Stimulated activated naive B cell treated with anti-CD40 and anti-IgM and Interleukin-4, amounts not matched to agents 10 μg/mL and 1 μg/mL and 100 μg/mL, for 72 hours (primary cell): ENCODE measurements around the gene FRMD6.

Experiments used
- ATAC-seq, 2 donors: fragments of 150-1000 bp; cut with Tn5 transposase; replicated peaks; 2 replicates each; pipeline ENCODE4 v1.10.0; 2021; ENCODE audit warnings: moderate library complexity in 1 of 2
- DNase-seq: peaks from one replicate; pipeline ENCODE4 v3.0.0; 2021
- H3K27ac Mint-ChIP-seq: one replicate; pipeline ENCODE4 v1.8.0; 2022; ENCODE audit warnings: mild to moderate bottlenecking, mixed read lengths
- H3K27me3 Mint-ChIP-seq, 2 donors: one replicate each; pipeline ENCODE4 v1.8.0; 2022; ENCODE audit warnings: mixed read lengths in 2 of 2
- H3K36me3 Mint-ChIP-seq, 2 donors: one replicate each; pipeline ENCODE4 v1.8.0; 2022; ENCODE audit warnings: mixed read lengths in 2 of 2, mild to moderate bottlenecking in 1 of 2
- H3K4me1 Mint-ChIP-seq, 2 donors: one replicate each; pipeline ENCODE4 v1.8.0; 2022; ENCODE audit warnings: mixed read lengths in 2 of 2, mild to moderate bottlenecking in 1 of 2
- H3K4me3 Mint-ChIP-seq, 2 donors: one replicate each; pipeline ENCODE4 v1.8.0; 2022; ENCODE audit warnings: mild to moderate bottlenecking in 2 of 2, mixed read lengths in 2 of 2, moderate library complexity in 1 of 2
- H3K9me3 Mint-ChIP-seq, 2 donors: one replicate each; pipeline ENCODE4 v1.8.0; 2022; ENCODE audit warnings: mixed read lengths in 2 of 2, mild to moderate bottlenecking in 1 of 2

FRMD6 gene

GRCh38 chr14:51643140-51643539 is 8.6 kb upstream of the FRMD6 start:
- no peak for ATAC-seq
- Mint-ChIP-seq H3K9me3 (no peaks in the 10 kb centered on the region), H3K4me1 (no peaks in the 10 kb centered on the region), H3K27me3 (peaks cover 15 to 29% of the 10 kb centered on the region in 2 donors), H3K4me3 (no peak overlapping the region), H3K27ac (no peak overlapping the region), H3K36me3 (no peaks in the 10 kb centered on the region)
- no peak for DNase-seq

- peaks cover 11 to 24% of the 10 kb centered on the region in 2 donors for H3K27me3 Mint-ChIP-seq
- ATAC-seq (no peak), DNase-seq (no peak)
- no peaks in the 10 kb centered on the region for H3K36me3 Mint-ChIP-seq
- no peak overlapping the region for H3K27ac Mint-ChIP-seq
- H3K9me3 Mint-ChIP-seq, result no peaks in the 10 kb centered on the region
- no peak overlapping the region for H3K4me3 Mint-ChIP-seq
- H3K4me1 Mint-ChIP-seq, result no peaks in the 10 kb centered on the region
Observed at GRCh38 chr14:51644217-51644933, 7.3 kb upstream of the FRMD6 start.

- Mint-ChIP-seq H3K9me3 (no peaks in the 10 kb centered on the region), H3K27ac (no peak overlapping the region), H3K36me3 (no peaks in the 10 kb centered on the region), H3K4me3 (no peak overlapping the region), H3K27me3 (peaks cover 13 to 19% of the 10 kb centered on the region in 2 donors), H3K4me1 (peaks cover 2 to 18% of the 10 kb centered on the region in 2 donors)
- no peak for ATAC-seq
- no peak for DNase-seq
Observed at GRCh38 chr14:51648296-51648695, 3.4 kb upstream of the FRMD6 start.

GRCh38 chr14:51650716-51651387 is 858 bp upstream of the FRMD6 start:
- no peak overlapping the region for H3K27ac Mint-ChIP-seq
- no peaks in the 10 kb centered on the region for H3K9me3 Mint-ChIP-seq
- H3K27me3 Mint-ChIP-seq, result peaks cover 25 to 29% of the 10 kb centered on the region in 2 donors
- ATAC-seq, result no peak
- H3K4me3 Mint-ChIP-seq, result peak overlapping the region; percentile 78 to 86
- no peaks in the 10 kb centered on the region for H3K36me3 Mint-ChIP-seq
- DNase-seq, result no peak
- peaks cover 2 to 18% of the 10 kb centered on the region in 2 donors for H3K4me1 Mint-ChIP-seq

- H3K27me3 Mint-ChIP-seq, result peaks cover 25 to 30% of the 10 kb centered on the region in 2 donors
- H3K4me1 Mint-ChIP-seq, result peaks cover 2 to 18% of the 10 kb centered on the region in 2 donors
- peak overlapping the region; percentile 82 to 86 for H3K4me3 Mint-ChIP-seq
- H3K36me3 Mint-ChIP-seq, result no peaks in the 10 kb centered on the region
- peak overlapping the region; percentile 31 for H3K27ac Mint-ChIP-seq
- ATAC-seq (peak; percentile 42 to 52), DNase-seq (no peak)
- no peaks in the 10 kb centered on the region for H3K9me3 Mint-ChIP-seq
Observed at GRCh38 chr14:51652168-51653078, 713 bp downstream of the FRMD6 start.

GRCh38 chr14:51653079-51653774 is 1.5 kb downstream of the FRMD6 start:
- no peaks in the 10 kb centered on the region for H3K36me3 Mint-ChIP-seq
- no peaks in the 10 kb centered on the region for H3K9me3 Mint-ChIP-seq
- ATAC-seq, result no peak
- no peak overlapping the region for H3K27ac Mint-ChIP-seq
- H3K4me3 Mint-ChIP-seq, result peak overlapping the region; percentile 82 to 86
- no peak for DNase-seq
- peaks cover 2 to 18% of the 10 kb centered on the region in 2 donors for H3K4me1 Mint-ChIP-seq
- H3K27me3 Mint-ChIP-seq, result peaks cover 28 to 35% of the 10 kb centered on the region in 2 donors

- peaks cover 33 to 39% of the 10 kb centered on the region in 2 donors for H3K27me3 Mint-ChIP-seq
- peaks cover 2 to 18% of the 10 kb centered on the region in 2 donors for H3K4me1 Mint-ChIP-seq
- no peak overlapping the region for H3K4me3 Mint-ChIP-seq
- DNase-seq (no peak), ATAC-seq (no peak)
- no peaks in the 10 kb centered on the region for H3K36me3 Mint-ChIP-seq
- H3K9me3 Mint-ChIP-seq, result no peaks in the 10 kb centered on the region
- no peak overlapping the region for H3K27ac Mint-ChIP-seq
Observed at GRCh38 chr14:51653775-51654532, 2.2 kb downstream of the FRMD6 start.

- Mint-ChIP-seq H3K27me3 (peaks cover 33 to 39% of the 10 kb centered on the region in 2 donors), H3K4me3 (no peak overlapping the region), H3K9me3 (no peaks in the 10 kb centered on the region), H3K36me3 (no peaks in the 10 kb centered on the region), H3K4me1 (peaks cover 2 to 18% of the 10 kb centered on the region in 2 donors), H3K27ac (no peak overlapping the region)
- no peak for ATAC-seq
- no peak for DNase-seq
Observed at GRCh38 chr14:51654533-51654845, 2.8 kb downstream of the FRMD6 start.

- no peak for DNase-seq
- Mint-ChIP-seq H3K9me3 (no peaks in the 10 kb centered on the region), H3K36me3 (no peaks in the 10 kb centered on the region), H3K4me3 (no peak overlapping the region), H3K4me1 (peaks cover 0 to 6% of the 10 kb centered on the region in 2 donors), H3K27me3 (peaks cover 28 to 44% of the 10 kb centered on the region in 2 donors), H3K27ac (no peak overlapping the region)
- ATAC-seq, result no peak
Observed at GRCh38 chr14:51657762-51658161, 6.1 kb downstream of the FRMD6 start.

- DNase-seq (no peak), ATAC-seq (no peak)
- Mint-ChIP-seq H3K27me3 (peaks cover 20 to 36% of the 10 kb centered on the region in 2 donors), H3K4me3 (no peak overlapping the region), H3K4me1 (no peaks in the 10 kb centered on the region), H3K36me3 (no peaks in the 10 kb centered on the region), H3K9me3 (no peaks in the 10 kb centered on the region), H3K27ac (no peak overlapping the region)
Observed at GRCh38 chr14:51658441-51659173, 6.9 kb downstream of the FRMD6 start.

GRCh38 chr14:51660741-51661140 is 9.0 kb downstream of the FRMD6 start:
- Mint-ChIP-seq H3K36me3 (no peaks in the 10 kb centered on the region), H3K27ac (no peak overlapping the region), H3K27me3 (peaks cover 8 to 27% of the 10 kb centered on the region in 2 donors), H3K9me3 (peaks cover under 1 to 5% of the 10 kb centered on the region in 2 donors), H3K4me1 (no peaks in the 10 kb centered on the region), H3K4me3 (no peak overlapping the region)
- DNase-seq (no peak), ATAC-seq (no peak)

GRCh38 chr14:51661504-51661903 is 9.8 kb downstream of the FRMD6 start:
- DNase-seq, result no peak
- no peaks in the 10 kb centered on the region for H3K4me1 Mint-ChIP-seq
- peaks cover 2 to 7% of the 10 kb centered on the region in 2 donors for H3K9me3 Mint-ChIP-seq
- H3K4me3 Mint-ChIP-seq, result no peak overlapping the region
- no peaks in the 10 kb centered on the region for H3K36me3 Mint-ChIP-seq
- no peak for ATAC-seq
- H3K27ac Mint-ChIP-seq, result no peak overlapping the region
- H3K27me3 Mint-ChIP-seq, result peaks cover 8 to 28% of the 10 kb centered on the region in 2 donors

GRCh38 chr14:51663783-51664326 is 12.1 kb downstream of the FRMD6 start:
- H3K4me1 Mint-ChIP-seq, result no peaks in the 10 kb centered on the region
- no peaks in the 10 kb centered on the region for H3K36me3 Mint-ChIP-seq
- H3K9me3 Mint-ChIP-seq, result peaks cover 2 to 7% of the 10 kb centered on the region in 2 donors
- H3K4me3 Mint-ChIP-seq, result no peak overlapping the region
- ATAC-seq, result no peak
- peaks cover 0 to 13% of the 10 kb centered on the region in 2 donors for H3K27me3 Mint-ChIP-seq
- H3K27ac Mint-ChIP-seq, result no peak overlapping the region
- DNase-seq, result no peak
